COR-L47 (cell line): Measurements from ENCODE around the gene CNTNAP2.

Source experiments
- DNase-seq: peaks from one replicate; lab custom pipeline; 2025; lab: John Stamatoyannopoulos, UW

The CNTNAP2 gene

DNA sequence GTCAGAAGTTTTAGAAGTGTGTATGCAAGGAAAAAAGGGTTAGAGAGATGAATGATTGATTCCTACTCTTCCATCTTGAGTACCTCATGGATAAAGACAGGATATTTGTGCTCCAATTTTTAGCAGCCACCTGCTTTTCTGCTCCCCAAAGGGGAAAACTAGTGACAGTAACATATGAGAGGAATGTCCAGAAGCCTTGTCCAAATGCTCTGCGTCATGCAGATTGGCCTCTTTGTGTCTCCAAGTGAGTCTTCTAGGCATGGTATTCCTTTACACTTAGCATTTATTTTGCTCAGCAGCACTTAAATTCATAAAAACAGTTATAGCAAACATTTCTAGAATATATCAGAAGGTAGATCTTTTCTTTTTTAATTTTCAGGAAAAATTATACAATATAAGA lies 306.8 kb downstream of the CNTNAP2 start:
- DNase-seq = no peak

DNA sequence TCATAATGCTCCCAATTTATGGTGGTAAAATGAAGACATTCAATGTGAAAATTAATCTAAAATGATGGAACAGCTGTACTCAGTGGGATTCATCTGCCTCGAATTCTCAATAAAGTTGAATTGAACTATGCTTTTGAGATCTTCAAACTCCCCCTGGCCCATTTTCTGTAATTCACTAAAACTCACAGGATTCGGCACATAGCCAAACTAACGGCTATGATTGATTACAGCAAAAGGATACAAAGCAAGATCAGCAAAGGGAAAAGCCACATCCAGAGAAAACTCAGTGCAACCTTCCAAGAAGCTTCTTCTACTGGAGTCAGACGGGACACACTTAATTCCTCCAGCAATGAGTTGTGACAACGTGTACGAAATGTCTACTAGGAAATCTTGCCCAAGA lies 307.5 kb downstream of the CNTNAP2 start:
- no peak for DNase-seq

DNA sequence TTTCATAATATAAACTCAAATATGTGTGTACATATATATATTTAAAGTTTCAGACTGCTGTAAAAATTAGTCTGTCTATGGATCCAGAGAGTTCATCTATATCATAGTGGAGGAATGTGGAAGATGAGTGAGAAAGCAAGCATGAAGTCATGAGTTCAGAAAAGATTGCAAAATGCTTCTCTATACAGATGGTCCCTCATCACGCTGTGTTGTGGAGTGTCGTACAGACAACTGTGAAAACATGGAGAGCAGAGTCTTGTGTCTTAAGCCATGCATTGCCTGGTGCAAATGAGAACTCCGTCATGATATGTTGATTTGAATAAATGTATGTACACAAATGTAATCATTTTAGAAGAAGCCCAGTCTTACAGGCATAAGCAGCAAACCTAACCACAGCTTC lies 316.9 kb downstream of the CNTNAP2 start:
- no peak for DNase-seq

DNA sequence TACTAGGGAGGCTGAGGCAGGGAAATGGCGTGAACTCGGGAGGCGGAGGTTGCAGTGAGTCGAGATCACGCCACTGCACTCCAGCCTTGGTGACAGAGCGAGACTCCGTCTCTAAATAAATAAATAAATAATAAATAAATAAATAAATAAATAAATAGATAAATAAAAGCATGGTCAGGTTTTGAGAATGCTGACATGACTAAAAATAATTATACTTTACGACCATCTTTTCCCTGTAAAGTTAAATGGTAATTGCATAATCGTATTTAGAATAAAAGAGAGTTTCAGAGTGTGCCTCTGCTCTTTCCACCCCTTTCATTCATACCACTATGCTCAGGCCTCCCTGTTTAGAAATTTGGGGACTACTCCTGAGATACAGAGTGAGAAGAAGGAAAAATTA lies 326.5 kb downstream of the CNTNAP2 start:
- no peak for DNase-seq

DNA sequence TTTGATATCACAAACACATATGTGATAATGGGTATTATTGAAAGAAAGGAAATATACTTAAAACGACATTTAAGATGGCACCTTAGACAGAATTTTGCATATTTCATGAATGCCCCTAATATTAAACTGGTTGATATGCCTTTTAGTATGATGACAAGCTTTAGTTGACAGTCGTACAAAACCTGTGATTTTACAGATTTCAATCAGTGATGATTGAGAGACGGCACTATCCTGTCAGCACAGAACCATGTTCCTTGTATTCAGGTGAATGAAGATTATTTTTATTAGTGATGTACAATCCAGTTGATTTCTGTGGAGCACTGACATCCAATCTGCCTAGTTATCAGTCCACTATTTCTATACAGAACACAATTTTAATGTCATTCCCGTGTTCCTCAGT lies 333.0 kb downstream of the CNTNAP2 start:
- no peak for DNase-seq

DNA sequence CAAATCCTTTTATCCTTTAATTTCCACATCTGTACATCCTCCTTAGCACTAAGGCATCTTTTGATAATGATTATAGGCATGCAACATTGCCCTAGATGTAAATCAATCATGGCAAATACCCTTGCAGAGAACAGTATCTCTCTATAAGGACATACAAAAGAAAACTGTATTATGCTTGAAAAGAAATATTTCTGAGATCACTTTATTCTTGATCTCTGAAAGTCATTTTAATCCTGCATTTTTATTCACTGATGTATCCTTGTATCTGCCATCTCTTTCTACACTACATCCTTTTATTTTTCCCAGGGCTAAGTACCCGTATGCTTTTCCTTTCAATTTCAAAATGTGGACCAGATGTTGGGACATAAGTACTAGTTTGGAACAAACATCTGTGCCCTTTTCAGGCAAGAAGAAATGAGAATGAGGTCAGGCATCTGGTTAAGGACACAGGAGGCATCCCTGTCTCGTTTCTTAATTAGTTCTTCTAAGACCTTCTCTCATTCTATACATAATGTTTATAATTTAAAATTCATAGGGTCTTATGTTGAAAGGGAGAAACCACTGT lies 338.6 kb downstream of the CNTNAP2 start:
- no peak for DNase-seq

DNA sequence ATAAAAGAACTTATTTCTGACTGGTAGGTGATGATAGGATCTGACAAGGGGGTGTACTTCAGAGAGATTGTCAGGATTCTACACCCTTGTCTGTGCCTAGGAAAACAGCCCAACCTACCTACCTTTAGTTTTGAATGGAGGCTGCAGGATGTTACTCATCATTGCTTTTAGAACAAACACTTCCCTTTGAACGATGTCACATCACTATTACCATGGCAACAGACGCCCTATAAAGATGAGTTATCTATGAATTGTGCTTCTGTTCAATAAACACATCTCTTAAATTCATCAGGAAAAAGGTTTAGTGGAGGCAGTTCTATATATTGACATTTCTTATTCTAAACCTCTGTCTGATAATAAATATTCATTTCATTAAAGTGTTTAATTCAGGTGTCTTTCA lies 362.4 kb downstream of the CNTNAP2 start:
- peak; percentile 4 for DNase-seq

DNA sequence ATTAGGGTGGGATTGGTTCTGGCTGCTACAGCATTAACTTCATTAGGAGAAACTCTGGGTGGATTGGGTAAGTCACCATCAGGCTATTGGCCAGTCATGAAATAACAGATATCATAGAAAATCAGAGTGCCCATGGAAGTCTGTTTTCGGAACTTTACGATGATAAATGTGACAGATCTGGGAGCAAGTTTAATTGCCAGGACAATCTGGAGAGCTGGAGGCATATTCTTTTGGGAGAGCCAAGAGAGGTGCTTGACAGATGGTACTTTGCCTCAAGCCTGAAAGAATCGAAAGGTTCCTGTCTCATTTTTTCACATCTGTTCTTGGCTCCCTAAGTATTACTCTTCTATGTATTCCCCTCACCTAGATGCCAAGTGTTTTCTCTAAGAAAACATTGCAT lies 369.9 kb downstream of the CNTNAP2 start:
- DNase-seq = no peak

DNA sequence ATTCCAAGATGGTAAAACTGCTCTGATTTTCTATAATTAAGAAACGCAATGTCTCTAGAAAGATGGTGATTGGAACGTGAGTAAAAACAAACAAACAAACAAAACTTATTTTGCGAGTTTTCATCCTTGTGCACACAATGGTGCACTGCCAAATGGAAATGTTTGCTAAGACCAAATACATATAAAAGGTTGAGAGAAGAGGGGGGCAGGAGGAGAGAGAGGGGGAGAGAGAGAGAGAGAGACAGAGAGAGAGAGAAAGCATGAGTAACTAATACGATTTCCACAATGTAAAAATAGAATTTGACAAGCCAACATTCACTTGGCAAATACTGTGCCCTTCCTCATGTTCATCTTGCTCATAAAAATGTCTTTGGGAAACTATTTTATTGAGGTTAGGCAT lies 375.4 kb downstream of the CNTNAP2 start:
- no peak for DNase-seq

DNA sequence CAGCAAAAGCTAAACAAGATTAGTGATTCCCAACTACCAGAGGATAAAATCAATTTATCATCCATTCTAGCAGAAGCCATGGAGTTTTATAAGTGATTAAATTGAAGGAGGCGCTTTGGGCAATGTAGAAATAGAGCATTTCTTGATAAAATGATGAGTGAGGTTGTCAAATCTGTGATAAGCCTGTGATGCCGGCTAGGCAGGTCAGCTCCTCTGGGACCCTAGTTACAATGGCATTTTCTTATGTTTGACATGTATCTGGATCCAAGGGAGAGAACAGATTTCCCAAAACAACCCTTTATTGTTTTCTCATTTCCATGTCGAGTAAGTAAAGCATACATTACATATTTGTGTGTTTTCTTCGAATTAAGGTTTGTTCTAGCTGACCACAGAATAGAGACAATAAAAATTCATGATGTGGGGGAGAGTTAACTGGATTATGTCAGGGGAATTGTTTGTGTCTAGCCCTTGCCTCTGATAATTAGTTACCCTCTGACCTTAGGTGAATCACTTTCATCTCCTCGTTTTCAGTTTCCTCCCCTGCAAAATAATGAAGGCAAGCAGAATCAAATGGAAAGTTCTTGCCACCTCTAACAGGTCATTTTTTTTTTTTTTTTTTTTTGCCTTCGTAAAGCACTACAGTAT lies 378.5 kb downstream of the CNTNAP2 start:
- no peak for DNase-seq

DNA sequence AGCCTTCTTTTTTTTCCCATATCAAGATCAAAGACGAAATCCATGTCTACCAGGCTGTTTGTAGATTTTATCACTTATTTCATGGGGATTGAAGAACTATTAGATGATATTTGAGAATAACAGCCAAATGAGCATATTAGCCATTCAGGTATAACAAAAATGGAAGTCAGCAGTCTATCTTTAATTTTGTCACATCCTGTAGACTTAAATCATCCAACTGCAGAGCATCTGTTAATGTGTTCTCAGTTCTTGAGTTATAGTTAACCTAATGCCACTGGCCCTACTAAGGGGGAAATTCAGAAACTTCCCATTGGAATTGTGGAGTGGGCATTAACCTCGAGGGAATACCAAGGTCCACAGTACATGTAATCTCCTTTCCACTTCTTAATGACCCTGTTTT lies 380.1 kb downstream of the CNTNAP2 start:
- no peak for DNase-seq

DNA sequence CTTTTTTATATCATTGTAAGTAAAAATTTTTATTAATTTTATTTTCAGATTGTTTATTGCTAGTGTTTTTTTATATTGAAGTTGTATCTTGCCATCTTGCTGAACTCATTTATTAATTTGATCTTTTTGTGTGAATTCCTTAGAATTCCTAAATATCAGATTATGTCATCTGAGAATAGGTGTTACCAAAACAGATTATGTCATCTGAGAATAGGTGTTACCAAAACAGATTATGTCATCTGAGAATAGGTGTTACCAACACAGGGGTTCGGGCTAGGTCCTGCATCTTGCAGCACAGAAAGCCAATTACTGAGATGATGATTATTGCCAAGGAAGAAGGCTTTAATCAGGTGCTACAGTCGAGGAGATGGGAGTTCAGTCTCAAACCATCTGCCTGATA lies 383.4 kb downstream of the CNTNAP2 start:
- no peak for DNase-seq

DNA sequence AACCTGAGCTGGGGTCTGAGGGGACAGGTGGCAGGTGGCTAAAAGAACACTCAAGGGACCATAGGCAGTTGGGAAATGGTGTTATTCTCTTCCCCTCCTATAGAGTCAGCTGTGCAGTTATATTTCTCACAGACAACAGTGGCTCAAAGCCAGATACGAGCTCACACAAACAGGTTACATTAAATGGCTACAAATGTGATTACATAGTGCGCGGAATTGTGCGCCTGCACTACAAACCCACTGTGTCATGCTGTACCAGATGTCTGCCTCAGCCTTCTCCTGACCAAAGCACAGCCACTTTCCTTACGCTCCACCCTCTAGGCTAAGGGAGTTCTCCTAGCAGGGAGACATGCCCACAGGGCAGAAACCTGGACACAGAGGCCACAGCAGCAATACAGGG lies 387.2 kb downstream of the CNTNAP2 start:
- DNase-seq = peak; percentile 22

DNA sequence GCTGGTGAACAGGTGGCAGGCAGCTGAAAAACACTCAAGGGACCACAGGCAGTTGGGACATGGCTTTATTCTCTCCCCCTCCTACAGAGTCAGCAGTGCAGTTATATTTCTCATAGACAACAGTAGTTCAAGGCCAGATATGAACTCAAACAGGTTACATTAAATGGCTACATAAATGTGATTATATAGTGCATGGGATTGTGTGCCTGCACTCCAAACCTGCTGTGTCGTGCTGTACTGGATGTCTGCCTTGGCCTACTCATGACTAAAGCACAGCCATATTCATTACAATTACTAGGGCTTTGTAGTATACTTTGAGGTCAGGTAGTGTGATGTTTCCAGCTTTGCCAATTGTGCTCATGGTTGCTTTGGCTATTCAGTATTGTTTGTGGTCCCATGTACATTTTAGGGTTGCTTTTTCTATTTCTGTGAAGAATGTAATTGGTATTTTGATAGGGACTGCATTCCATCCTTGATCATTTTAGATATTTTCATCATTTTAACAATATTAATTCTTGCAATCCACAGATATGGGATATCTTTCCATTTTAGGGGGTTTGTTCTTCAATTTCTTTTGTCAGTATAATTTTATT lies 393.6 kb downstream of the CNTNAP2 start:
- peak; percentile 1 for DNase-seq

DNA sequence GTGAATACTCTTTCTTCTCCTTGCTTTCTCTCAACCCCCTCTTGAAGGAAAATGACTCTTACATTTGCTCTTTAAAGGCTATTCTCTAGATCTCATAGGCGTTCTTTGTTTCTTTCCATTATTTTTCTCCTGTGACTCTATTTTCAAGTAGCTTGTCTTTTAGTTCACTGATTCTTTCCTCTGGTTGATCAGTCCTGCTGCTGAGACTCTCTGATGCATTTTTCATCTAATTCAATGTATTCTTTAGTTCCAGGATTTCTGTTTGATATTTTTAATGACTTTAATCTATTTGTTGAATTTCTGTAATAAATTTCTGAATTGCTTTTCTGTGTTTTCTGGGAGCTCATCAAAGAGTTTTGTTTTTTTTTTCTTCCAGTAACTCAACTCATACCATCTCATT lies 397.7 kb downstream of the CNTNAP2 start:
- DNase-seq = no peak

DNA sequence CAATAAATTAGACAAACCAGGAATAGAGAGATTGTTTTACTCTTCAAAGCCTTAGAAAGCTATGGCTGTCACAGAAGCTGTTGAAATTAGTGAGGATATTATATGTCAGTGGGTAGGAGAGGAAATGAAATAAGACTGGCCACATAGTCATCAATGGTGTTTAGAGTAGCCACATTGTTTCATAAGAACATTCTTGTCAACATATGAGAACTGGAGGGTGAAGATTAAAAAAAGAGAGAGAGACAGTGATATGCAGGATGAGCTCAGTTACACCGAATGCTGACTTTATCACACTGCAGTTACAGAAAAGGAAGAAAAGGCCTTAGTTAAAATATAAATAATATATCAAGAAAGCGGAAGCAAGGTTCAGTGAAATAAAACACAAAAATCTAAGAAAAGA lies 412.0 kb downstream of the CNTNAP2 start:
- no peak for DNase-seq

DNA sequence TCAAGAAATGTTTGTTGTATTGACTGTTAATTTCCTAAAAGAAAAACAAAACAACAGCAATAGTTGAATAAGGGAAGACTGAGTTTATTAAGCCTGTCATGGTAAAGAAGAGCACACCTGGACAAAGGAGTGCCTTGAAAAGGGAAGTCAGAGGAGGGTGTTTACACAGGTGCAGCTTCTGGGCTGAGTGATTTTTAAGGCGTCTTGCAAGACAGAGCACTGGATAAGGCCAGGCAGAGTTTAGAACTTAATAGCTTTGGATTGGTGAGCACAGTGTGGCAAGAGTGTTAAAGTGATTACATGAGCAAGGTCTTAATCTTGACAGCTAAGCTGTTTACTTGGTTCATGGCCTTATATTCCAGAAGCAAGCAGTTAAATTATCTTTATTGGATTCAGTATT lies 423.2 kb downstream of the CNTNAP2 start:
- no peak for DNase-seq

DNA sequence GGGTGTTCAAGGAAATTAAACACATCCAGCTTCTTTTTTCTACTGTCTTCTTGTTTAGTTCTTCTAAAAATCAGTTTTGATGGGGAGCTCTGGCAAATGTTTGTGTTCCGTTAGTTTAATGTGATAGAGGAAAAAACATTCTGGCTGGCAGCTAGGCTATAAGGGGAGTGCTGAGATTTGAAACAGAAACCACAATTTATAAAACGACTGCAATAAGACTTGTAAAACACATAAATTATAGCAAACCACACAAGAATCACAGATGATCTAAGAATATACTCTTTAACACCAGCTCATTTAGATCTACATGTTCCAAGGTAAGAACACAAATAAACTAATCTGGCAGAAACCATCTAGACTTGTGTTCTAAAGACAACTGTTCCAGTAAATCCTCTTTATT lies 425.5 kb downstream of the CNTNAP2 start:
- DNase-seq = no peak

DNA sequence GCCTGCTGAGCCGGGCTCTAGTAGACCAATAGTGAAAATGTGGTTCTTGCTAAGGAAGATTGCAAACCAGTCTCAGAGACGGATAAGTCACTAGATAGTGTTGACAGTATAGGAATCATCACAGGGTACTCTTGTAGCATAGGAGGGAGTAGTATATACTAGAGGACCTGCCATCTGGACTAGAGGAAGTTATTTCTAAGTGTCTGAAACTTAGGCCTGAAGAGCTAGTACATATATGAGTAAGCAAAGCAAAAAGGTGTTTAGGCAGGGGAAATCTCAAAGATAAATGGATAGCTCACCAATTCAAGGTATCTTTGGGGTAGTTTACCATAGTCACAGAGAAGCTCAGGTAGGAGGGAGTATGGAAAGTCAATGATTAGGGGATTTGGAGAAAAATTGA lies 428.1 kb downstream of the CNTNAP2 start:
- no peak for DNase-seq

DNA sequence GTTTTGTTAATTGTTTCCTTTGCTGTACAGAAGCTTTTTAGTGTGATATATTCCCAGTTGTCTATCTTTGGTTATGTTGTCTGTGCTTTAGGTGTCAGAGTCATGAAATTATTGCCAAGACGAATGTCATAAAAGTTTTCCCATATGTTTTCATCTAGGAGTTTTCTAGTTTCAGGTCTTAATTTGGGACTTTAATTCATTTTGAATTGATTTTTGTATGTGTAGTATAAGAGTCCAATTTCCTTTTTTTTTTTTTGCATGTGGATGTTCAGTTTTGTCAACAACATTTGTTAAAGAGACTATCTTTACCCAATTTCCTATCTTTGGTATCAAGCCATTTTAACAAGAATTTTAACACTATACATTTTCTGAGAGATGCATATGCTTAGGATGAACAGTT lies 432.2 kb downstream of the CNTNAP2 start:
- DNase-seq = no peak

DNA sequence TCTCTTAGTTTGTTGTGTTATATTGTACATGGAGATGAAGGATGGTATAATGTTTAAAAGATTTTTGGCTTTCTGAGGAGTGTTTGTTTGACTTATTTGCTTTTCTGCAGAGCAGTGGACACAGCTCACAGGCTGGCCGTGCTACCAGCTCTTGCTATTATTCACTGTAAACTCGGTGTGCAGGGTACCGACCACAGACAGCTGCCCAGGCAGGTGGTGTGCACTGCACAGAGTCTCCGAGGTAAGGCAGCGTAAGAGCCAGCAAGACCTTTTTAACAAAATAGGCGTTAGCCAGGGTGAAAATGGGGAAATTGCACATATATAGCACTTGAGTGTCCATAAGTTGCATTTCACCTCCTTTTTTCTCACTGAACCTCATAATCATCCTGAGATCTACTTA lies 438.0 kb downstream of the CNTNAP2 start:
- no peak for DNase-seq

DNA sequence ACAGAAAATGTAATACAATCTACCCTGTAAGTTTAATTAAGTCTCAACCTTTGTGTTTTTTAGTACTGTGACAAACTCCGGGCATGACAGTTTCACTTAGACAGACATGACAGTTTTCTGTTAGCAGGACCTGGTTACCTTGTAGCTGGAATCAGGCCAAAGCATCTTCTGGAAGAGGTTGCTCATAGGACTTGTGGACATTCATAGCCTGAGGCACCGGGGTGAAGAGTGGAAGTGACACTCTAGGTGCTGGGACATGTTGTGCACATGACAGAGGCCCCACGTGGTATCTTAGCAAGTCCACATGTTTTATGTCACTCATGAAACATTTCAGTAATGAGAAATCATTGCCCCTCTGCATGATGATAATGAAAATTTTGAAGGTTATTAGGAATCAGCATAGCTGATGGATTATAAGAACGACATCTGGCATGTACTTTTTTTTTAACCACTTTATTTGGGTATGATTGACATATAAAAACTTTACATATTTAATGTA lies 441.4 kb downstream of the CNTNAP2 start:
- no peak for DNase-seq

DNA sequence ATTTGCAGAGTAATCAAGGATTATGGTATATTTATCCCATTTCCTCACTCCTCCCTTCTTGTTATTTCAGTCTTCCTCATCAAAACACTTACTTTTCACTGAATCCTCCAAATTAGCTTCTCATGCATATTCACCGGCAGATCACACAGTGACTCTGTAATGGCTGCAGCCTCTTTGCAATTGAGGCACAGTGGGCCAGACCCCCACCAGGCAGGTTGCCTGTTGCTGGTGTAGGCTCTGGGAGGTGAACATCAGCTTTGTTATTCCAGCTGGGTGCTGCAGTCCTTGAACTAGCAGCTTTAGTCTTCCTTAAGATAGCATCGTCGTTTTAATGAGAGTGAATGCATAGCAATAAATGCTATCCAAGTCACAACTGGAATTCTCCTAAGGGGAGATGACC lies 449.3 kb downstream of the CNTNAP2 start:
- no peak for DNase-seq

DNA sequence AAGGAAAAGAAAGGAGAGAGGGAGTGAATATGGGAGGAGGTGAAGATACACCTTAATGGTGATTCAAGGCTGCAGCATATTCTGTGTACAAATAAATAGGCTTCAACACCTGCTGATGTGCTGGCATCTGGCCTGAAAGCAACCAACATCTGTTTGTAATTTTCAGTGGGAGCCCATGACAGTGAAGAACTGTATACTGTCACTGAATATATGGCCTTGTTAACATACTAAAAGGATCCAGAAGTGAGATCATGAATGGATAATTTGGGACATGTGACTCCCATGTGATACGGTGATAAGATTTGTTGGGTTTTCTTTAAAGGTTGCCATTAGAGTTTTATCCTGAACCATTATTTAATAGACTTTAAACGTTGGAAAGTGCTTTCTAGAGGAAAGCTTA lies 459.3 kb downstream of the CNTNAP2 start:
- peak; percentile 4 for DNase-seq
